Panc1 (cell line): Measurements from ENCODE around the gene AKT3. TPM values are rescaled to one million over a fixed set of nuclear protein-coding genes. Genes with fewer than 3 reads are reported as not detected.

Experiments used
- ATAC-seq: fragments of 200-7000 bp; cut with Tn5 transposase; 2 replicates; pipeline ENCODE4 v1.9.1; 2020; ENCODE audit warnings: mild to moderate bottlenecking, moderate library complexity
- BruUV-seq: library from RNA; stranded (reverse); fragments of 400-500 nt; replicated peaks from 2 replicates; lab custom pipeline; 2021; lab: Mats Ljungman, UMichigan
- CTCF ChIA-PET: fragments of 300-600 bp; sonication (Branson Sonifier 250); formaldehyde crosslinking; loops from one replicate; lab custom pipeline; 2022; ENCODE audit warnings: antibody characterized with exemption; lab: Charles Lee
- POLR2A ChIA-PET: fragments of 300-600 bp; sonication (Branson Sonifier 250); formaldehyde crosslinking; loops from one replicate; lab custom pipeline; 2022; ENCODE audit warnings: antibody characterized with exemption; lab: Charles Lee
- DNase-seq: peaks from one replicate; pipeline ENCODE4 v3.0.0-alpha.2; 2010; ENCODE audit warnings: low read depth, low spot score
- H3K27ac ChIP-seq: 2 replicates; pipeline ENCODE4 v1.5.1; 2011; ENCODE audit warnings: mild to moderate bottlenecking, low read length, inconsistent platforms
- H3K27me3 ChIP-seq: fragments of 200-500 bp; sonication (Bioruptor generic); 2 replicates; pipeline ENCODE4 v1.6.0; 2014; ENCODE audit warnings: low read length, inconsistent platforms; ENCODE audit not compliant: control insufficient read depth, insufficient read depth
- H3K36me3 ChIP-seq: fragments of 200-500 bp; sonication (Bioruptor generic); 2 replicates; pipeline ENCODE4 v1.5.1; 2014; ENCODE audit warnings: inconsistent platforms, mild to moderate bottlenecking, low read length, moderate library complexity; ENCODE audit not compliant: control insufficient read depth, insufficient read depth
- H3K4me1 ChIP-seq: 2 replicates; pipeline ENCODE4 v1.5.1; 2011; ENCODE audit warnings: inconsistent platforms, mild to moderate bottlenecking, low read length, moderate library complexity; ENCODE audit not compliant: control insufficient read depth, insufficient read depth
- H3K4me3 ChIP-seq, 2 experiments: 2 replicates each; pipeline ENCODE4 v1.5.1; 2011 to 2012; ENCODE audit warnings: low read depth in 2 of 2, low read length in 2 of 2, mild to moderate bottlenecking in 2 of 2, inconsistent platforms in 1 of 2, moderate library complexity in 1 of 2
- H3K9me3 ChIP-seq: fragments of 200-500 bp; sonication (Bioruptor generic); 2 replicates; pipeline ENCODE4 v1.5.1; 2014; ENCODE audit warnings: low read depth, mild to moderate bottlenecking, inconsistent platforms, low read length, moderate library complexity; ENCODE audit not compliant: control insufficient read depth, insufficient read depth
- POLR2AphosphoS5 ChIP-seq: IDR thresholded peaks from 2 replicates; pipeline ENCODE4 v1.6.1; 2012; ENCODE audit warnings: mild to moderate bottlenecking, low read depth, low read length, moderate library complexity
- SIN3A ChIP-seq: IDR thresholded peaks from 2 replicates; pipeline ENCODE4 v1.6.1; 2012; ENCODE audit warnings: low read depth, mild to moderate bottlenecking, low read length, moderate library complexity, borderline replicate concordance; ENCODE audit not compliant: insufficient read depth
- TCF7L2 ChIP-seq: IDR thresholded peaks from 2 replicates; pipeline ENCODE4 v1.6.1; 2011; ENCODE audit warnings: mild to moderate bottlenecking, low read depth, low read length, inconsistent platforms
- in situ Hi-C: cut with HindIII; loops from 2 replicates; pipeline ENCODE4 v1.10.0; 2016; ENCODE audit warnings: low sequenced_read_pairs, low pct_unique_long_range_greater_than_20kb
- intact Hi-C: fragments of 100-400 bp; cut with micrococcal nuclease; formaldehyde crosslinking; loops from one replicate; pipeline ENCODE4 v1.10.0; 2022; ENCODE audit not compliant: unreplicated experiment
- total RNA-seq: library from RNA; stranded (reverse); gene quantifications from one replicate; pipeline ENCODE4 v1.2.1, GENCODE V29; 2021; ENCODE audit not compliant: unreplicated experiment
- TF ChIP-seq, protein P1 (sequence below), 2 experiments: IDR thresholded peaks; 2 replicates each; pipeline ENCODE4 v1.6.1; 2011 to 2012; ENCODE audit warnings: low read depth in 2 of 2, control low read depth in 1 of 2, low read length in 1 of 2, mild to moderate bottlenecking in 1 of 2, moderate library complexity in 1 of 2; ENCODE audit not compliant: insufficient read depth in 1 of 2
- TF ChIP-seq, protein P2 (sequence below): fragments of 450-650 bp; IDR thresholded peaks from 2 replicates; pipeline ENCODE4 v1.5.1; 2017; ENCODE audit warnings: mild to moderate bottlenecking

Gene AKT3
- total RNA-seq, 1 experiment from 2014 or later, result 11.0 TPM

DNA sequence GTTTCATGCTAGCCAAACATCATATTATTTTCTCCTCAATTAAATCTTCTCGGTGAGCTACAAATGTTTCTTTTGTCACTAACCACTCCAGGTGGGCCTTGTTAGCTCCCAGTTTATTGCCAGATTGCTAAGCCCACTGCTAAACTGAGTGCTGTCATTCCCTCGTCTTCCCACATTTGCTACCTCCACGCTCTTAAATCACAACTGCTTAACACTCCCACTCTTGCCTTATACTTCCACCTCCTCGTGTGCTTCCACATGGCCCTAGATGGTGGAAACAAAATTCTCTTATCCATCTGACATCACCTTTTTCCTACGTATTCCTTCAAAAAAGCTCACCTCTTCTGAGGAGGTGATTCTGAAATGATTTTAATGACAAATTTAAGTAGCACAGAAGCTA lies 34.6 kb upstream of the AKT3 start:
- in situ Hi-C loops (no loop called here), intact Hi-C loops (no loop called here)
- no peak overlapping the region for H3K27ac ChIP-seq
- no peaks in the 10 kb centered on the region for H3K27me3 ChIP-seq
- H3K4me1 ChIP-seq, result no peaks in the 10 kb centered on the region
- H3K36me3 ChIP-seq, result no peaks in the 10 kb centered on the region
- ChIA-PET POLR2A (no interaction called here), CTCF (no interaction called here)
- ATAC-seq (no peak), DNase-seq (no peak)
- no peak overlapping the region for H3K4me3 ChIP-seq
- no TSS peak for BruUV-seq
- no peaks in the 10 kb centered on the region for H3K9me3 ChIP-seq
- TF ChIP-seq, protein P1, sequence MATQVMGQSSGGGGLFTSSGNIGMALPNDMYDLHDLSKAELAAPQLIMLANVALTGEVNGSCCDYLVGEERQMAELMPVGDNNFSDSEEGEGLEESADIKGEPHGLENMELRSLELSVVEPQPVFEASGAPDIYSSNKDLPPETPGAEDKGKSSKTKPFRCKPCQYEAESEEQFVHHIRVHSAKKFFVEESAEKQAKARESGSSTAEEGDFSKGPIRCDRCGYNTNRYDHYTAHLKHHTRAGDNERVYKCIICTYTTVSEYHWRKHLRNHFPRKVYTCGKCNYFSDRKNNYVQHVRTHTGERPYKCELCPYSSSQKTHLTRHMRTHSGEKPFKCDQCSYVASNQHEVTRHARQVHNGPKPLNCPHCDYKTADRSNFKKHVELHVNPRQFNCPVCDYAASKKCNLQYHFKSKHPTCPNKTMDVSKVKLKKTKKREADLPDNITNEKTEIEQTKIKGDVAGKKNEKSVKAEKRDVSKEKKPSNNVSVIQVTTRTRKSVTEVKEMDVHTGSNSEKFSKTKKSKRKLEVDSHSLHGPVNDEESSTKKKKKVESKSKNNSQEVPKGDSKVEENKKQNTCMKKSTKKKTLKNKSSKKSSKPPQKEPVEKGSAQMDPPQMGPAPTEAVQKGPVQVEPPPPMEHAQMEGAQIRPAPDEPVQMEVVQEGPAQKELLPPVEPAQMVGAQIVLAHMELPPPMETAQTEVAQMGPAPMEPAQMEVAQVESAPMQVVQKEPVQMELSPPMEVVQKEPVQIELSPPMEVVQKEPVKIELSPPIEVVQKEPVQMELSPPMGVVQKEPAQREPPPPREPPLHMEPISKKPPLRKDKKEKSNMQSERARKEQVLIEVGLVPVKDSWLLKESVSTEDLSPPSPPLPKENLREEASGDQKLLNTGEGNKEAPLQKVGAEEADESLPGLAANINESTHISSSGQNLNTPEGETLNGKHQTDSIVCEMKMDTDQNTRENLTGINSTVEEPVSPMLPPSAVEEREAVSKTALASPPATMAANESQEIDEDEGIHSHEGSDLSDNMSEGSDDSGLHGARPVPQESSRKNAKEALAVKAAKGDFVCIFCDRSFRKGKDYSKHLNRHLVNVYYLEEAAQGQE (IDR thresholded peaks at IDR 0.05; ENCODE audit: insufficient read depth in 1 of 2, low read depth in 2 of 2, low read length in 1 of 2), result no peak
- TF ChIP-seq, protein P2, sequence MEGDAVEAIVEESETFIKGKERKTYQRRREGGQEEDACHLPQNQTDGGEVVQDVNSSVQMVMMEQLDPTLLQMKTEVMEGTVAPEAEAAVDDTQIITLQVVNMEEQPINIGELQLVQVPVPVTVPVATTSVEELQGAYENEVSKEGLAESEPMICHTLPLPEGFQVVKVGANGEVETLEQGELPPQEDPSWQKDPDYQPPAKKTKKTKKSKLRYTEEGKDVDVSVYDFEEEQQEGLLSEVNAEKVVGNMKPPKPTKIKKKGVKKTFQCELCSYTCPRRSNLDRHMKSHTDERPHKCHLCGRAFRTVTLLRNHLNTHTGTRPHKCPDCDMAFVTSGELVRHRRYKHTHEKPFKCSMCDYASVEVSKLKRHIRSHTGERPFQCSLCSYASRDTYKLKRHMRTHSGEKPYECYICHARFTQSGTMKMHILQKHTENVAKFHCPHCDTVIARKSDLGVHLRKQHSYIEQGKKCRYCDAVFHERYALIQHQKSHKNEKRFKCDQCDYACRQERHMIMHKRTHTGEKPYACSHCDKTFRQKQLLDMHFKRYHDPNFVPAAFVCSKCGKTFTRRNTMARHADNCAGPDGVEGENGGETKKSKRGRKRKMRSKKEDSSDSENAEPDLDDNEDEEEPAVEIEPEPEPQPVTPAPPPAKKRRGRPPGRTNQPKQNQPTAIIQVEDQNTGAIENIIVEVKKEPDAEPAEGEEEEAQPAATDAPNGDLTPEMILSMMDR, result no peak
- TF ChIP-seq TCF7L2 (no peak), SIN3A (no peak), POLR2AphosphoS5 (no peak)

DNA sequence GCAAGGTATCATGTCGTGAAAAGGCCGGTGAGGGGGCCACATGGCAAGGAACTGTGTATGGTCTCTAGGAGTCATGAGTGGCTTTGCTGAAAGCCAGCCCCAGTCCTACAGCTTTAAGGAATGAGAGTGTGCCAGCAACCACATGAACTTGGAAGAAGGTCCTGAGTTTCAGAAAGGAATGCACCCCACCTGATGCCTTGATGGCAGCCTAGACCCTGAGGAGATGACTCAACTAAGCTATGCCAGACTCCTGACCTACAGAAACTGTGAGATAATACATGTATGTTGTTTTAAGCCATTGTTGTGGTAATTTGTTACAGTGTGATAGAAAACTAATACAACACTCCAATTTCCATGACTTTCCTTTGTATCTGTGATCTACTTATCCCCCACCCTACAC lies 33.5 kb upstream of the AKT3 start:
- H3K9me3 ChIP-seq, result no peaks in the 10 kb centered on the region
- TF ChIP-seq, protein P1 (IDR thresholded peaks at IDR 0.05; ENCODE audit: insufficient read depth in 1 of 2, low read depth in 2 of 2, low read length in 1 of 2), result no peak
- no peak for TF ChIP-seq SIN3A
- TF ChIP-seq TCF7L2, result no peak
- TF ChIP-seq, protein P2, result no peak
- no peak for TF ChIP-seq POLR2AphosphoS5
- CTCF ChIA-PET, result no interaction called here
- ATAC-seq (no peak), DNase-seq (no peak)
- H3K27me3 ChIP-seq, result no peaks in the 10 kb centered on the region
- H3K36me3 ChIP-seq, result no peaks in the 10 kb centered on the region
- H3K27ac ChIP-seq, result no peak overlapping the region
- POLR2A ChIA-PET, result no interaction called here
- in situ Hi-C loops (no loop called here), intact Hi-C loops (no loop called here)
- H3K4me1 ChIP-seq, result no peaks in the 10 kb centered on the region
- no TSS peak for BruUV-seq
- H3K4me3 ChIP-seq, result no peak overlapping the region
